K562 (cell line): ENCODE results near the gene AGR2. TPM values are rescaled to one million over a fixed set of nuclear protein-coding genes. Genes with fewer than 3 reads are reported as not detected.
A peak's percentile ranks its signal among the peaks of the same experiment; 100 is the strongest.

Experiments
- DMBX1 ChIP-seq: fragments of 250-450 bp; sonication (Bioruptor Pico); IDR thresholded peaks from 2 replicates; pipeline ENCODE4 v1.8.0; 2022; ENCODE audit warnings: inconsistent platforms, mild to moderate bottlenecking, moderate library complexity, borderline replicate concordance
- ELF4 ChIP-seq: fragments of 450-650 bp; formaldehyde crosslinking; IDR thresholded peaks from 2 replicates; pipeline ENCODE4 v1.4.0; 2022; ENCODE audit warnings: missing genetic modification characterization
- HEY1 ChIP-seq: fragments of 250-450 bp; sonication (Bioruptor Pico); IDR thresholded peaks from 2 replicates; pipeline ENCODE4 v1.5.0; 2020; ENCODE audit warnings: mild to moderate bottlenecking, moderate library complexity, borderline replicate concordance
- KLF6 ChIP-seq: fragments of 250-450 bp; sonication (Bioruptor Pico); IDR thresholded peaks from 2 replicates; pipeline ENCODE4 v1.4.0; 2020; ENCODE audit warnings: mild to moderate bottlenecking, moderate library complexity, borderline replicate concordance
- NFE2 ChIP-seq: IDR thresholded peaks from 2 replicates; pipeline ENCODE4 v1.6.1; 2014; ENCODE audit warnings: antibody characterized with exemption, low read depth
- NR4A1 ChIP-seq, 2 experiments: fragments of 250-450 bp in 1 of 2; fragments of 450-650 bp in 1 of 2; sonication (Bioruptor Pico) in 1 of 2; IDR thresholded peaks; 2 replicates each; pipeline versions ENCODE4 v1.4.0 to v1.6.1; 2016 to 2020; ENCODE audit warnings: mild to moderate bottlenecking in 2 of 2, missing compliant biosample characterization in 1 of 2, missing genetic modification characterization in 1 of 2, moderate library complexity in 1 of 2
- SMAD1 ChIP-seq: fragments of 150-350 bp; IDR thresholded peaks from 2 replicates; pipeline ENCODE4 v1.6.1; 2014; ENCODE audit warnings: low read length, low read depth; ENCODE audit not compliant: partially characterized antibody
- ZNF140 ChIP-seq: fragments of 250-450 bp; sonication (Bioruptor Pico); IDR thresholded peaks from 2 replicates; pipeline ENCODE4 v1.8.0; 2021; ENCODE audit warnings: moderate library complexity, mild to moderate bottlenecking, inconsistent platforms
- polyA plus RNA-seq, 8 experiments: library from polyadenylated mRNA; depleted of rRNA in 4 of 8; stranded (reverse) in 5 of 8; unstranded in 3 of 8; fragments of >200 nt; fragmentation: Nextera tagmentation in 2 of 8; fragmentation: Illumina TruSeq in 1 of 8; extraction: Ambion mirVana in 2 of 8; extraction: Trizol in 1 of 8; gene quantifications; 2 replicates each; pipeline versions ENCODE4 v1.2.1 to v1.2.3, GENCODE V29; 2011 to 2014; ENCODE audit warnings: inconsistent platforms in 1 of 8, missing spikeins in 1 of 8
- total RNA-seq, 7 experiments: library from RNA; depleted of rRNA in 6 of 7; stranded (reverse); fragments of >200 nt in 6 of 7; fragmentation: Illumina TruSeq in 2 of 7; extraction: Trizol in 2 of 7; gene quantifications; 2 replicates each; pipeline versions ENCODE4 v1.2.1 to v1.2.3, GENCODE V29; 2011 to 2021; ENCODE audit warnings: low replicate concordance in 1 of 7
- TF ChIP-seq, protein P1 (sequence below): fragments of 450-650 bp; IDR thresholded peaks from 2 replicates; pipeline ENCODE4 v1.6.1; 2017; ENCODE audit warnings: antibody characterized with exemption, mild to moderate bottlenecking
- TF ChIP-seq, protein P2 (sequence below): sonication (generic); formaldehyde crosslinking; IDR thresholded peaks from 2 replicates; pipeline ENCODE4 v1.9.0; 2022; ENCODE audit warnings: mild to moderate bottlenecking, missing genetic modification reagents
- TF ChIP-seq, protein P3 (sequence below): fragments of 250-450 bp; sonication (Bioruptor Pico); IDR thresholded peaks from 2 replicates; pipeline ENCODE4 v1.5.0; 2020; ENCODE audit warnings: mild to moderate bottlenecking, borderline replicate concordance
- TF ChIP-seq, protein P4 (sequence below), 2 experiments: fragments of 450-650 bp in 1 of 2; sonication (generic) in 1 of 2; formaldehyde crosslinking; conservative IDR thresholded peaks; 2 replicates each; pipeline versions ENCODE4 v1.4.0 to v1.8.1; 2020 to 2022; ENCODE audit warnings: mild to moderate bottlenecking in 1 of 2, missing genetic modification reagents in 1 of 2
- TF ChIP-seq, protein P5 (sequence below): fragments of 450-650 bp; IDR thresholded peaks from 2 replicates; pipeline ENCODE4 v1.6.1; 2018; ENCODE audit warnings: mild to moderate bottlenecking, low read depth; ENCODE audit not compliant: partially characterized antibody
- TF ChIP-seq, protein P6 (sequence below), 3 experiments: IDR thresholded peaks in 2 of 3; conservative IDR thresholded peaks in 1 of 3; 2 replicates each; pipeline ENCODE4 v1.5.1; 2011 to 2012; ENCODE audit warnings: low read length in 3 of 3, mild to moderate bottlenecking in 3 of 3, control low read depth in 2 of 3, improper control_type of control experiment in 1 of 3, inconsistent platforms in 1 of 3, low read depth in 1 of 3, mixed read lengths in 1 of 3, moderate library complexity in 1 of 3; ENCODE audit not compliant: insufficient read depth in 2 of 3

AGR2 gene
- total and polyA plus RNA-seq, 9 of the 15 experiments (the other 6 are each of a cell fraction or from before 2014, with no cell fraction given), result 0.66 TPM; not detected in 8

DNA sequence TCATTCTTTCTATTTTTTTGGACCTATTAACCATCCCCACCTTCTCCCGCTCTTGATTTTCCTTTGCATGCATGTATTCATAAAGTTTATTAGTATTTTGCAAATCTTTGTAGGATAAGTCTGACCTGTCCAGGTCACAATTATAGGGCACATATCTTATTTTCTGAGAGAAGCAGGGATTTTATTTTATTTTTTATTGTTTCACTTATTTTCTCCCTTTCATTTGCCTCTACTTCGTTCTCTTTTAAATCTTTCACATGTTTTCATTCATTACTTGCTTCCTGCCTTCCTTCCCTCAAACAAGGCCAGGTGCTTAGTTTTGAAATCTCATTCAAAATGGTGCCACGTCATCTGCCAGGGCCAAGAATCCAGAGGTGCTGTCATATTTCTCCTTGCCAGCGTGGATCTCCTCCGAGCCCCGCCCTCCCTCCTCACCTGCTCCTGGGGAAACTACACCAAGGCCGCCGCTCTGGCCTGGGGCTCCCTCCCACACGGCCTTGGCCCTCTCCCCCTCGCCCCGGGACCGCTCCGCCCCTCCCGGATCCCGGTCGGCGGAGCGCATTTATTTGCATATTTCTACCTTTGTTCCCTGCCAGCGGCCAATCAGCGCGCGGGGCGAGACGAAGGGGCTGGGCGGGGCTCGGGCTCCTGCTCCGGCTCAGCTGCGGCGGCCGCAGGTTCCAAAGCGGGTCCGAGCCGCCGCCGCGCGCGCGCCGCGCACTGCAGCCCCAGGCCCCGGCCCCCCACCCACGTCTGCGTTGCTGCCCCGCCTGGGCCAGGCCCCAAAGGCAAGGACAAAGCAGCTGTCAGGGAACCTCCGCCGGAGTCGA lies 51.5 kb downstream of the AGR2 start, which contains the start of gene TSPAN13 (continued):
- TF ChIP-seq DMBX1 (no peak), NR4A1 (CRISPR knock-in tag; IDR thresholded peaks at IDR 0.05) (no peak), NR4A1 (tag; IDR thresholded peaks at IDR 0.05) (no peak), KLF6 (CRISPR knock-in tag) (no peak), NFE2 (peak; percentile 44), SMAD1 (no peak), ELF4 (no peak), HEY1 (no peak), ZNF140 (no peak)
- TF ChIP-seq, protein P1, sequence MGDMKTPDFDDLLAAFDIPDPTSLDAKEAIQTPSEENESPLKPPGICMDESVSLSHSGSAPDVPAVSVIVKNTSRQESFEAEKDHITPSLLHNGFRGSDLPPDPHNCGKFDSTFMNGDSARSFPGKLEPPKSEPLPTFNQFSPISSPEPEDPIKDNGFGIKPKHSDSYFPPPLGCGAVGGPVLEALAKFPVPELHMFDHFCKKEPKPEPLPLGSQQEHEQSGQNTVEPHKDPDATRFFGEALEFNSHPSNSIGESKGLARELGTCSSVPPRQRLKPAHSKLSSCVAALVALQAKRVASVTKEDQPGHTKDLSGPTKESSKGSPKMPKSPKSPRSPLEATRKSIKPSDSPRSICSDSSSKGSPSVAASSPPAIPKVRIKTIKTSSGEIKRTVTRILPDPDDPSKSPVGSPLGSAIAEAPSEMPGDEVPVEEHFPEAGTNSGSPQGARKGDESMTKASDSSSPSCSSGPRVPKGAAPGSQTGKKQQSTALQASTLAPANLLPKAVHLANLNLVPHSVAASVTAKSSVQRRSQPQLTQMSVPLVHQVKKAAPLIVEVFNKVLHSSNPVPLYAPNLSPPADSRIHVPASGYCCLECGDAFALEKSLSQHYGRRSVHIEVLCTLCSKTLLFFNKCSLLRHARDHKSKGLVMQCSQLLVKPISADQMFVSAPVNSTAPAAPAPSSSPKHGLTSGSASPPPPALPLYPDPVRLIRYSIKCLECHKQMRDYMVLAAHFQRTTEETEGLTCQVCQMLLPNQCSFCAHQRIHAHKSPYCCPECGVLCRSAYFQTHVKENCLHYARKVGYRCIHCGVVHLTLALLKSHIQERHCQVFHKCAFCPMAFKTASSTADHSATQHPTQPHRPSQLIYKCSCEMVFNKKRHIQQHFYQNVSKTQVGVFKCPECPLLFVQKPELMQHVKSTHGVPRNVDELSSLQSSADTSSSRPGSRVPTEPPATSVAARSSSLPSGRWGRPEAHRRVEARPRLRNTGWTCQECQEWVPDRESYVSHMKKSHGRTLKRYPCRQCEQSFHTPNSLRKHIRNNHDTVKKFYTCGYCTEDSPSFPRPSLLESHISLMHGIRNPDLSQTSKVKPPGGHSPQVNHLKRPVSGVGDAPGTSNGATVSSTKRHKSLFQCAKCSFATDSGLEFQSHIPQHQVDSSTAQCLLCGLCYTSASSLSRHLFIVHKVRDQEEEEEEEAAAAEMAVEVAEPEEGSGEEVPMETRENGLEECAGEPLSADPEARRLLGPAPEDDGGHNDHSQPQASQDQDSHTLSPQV, result no peak
- TF ChIP-seq, protein P2, sequence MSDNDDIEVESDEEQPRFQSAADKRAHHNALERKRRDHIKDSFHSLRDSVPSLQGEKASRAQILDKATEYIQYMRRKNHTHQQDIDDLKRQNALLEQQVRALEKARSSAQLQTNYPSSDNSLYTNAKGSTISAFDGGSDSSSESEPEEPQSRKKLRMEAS, result no peak
- TF ChIP-seq, protein P3, sequence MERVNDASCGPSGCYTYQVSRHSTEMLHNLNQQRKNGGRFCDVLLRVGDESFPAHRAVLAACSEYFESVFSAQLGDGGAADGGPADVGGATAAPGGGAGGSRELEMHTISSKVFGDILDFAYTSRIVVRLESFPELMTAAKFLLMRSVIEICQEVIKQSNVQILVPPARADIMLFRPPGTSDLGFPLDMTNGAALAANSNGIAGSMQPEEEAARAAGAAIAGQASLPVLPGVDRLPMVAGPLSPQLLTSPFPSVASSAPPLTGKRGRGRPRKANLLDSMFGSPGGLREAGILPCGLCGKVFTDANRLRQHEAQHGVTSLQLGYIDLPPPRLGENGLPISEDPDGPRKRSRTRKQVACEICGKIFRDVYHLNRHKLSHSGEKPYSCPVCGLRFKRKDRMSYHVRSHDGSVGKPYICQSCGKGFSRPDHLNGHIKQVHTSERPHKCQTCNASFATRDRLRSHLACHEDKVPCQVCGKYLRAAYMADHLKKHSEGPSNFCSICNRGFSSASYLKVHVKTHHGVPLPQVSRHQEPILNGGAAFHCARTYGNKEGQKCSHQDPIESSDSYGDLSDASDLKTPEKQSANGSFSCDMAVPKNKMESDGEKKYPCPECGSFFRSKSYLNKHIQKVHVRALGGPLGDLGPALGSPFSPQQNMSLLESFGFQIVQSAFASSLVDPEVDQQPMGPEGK, result no peak
- TF ChIP-seq, protein P4, sequence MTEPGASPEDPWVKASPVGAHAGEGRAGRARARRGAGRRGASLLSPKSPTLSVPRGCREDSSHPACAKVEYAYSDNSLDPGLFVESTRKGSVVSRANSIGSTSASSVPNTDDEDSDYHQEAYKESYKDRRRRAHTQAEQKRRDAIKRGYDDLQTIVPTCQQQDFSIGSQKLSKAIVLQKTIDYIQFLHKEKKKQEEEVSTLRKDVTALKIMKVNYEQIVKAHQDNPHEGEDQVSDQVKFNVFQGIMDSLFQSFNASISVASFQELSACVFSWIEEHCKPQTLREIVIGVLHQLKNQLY (CRISPR knock-in tag; conservative IDR thresholded peaks at IDR 0.05), result no peak
- TF ChIP-seq, protein P5, sequence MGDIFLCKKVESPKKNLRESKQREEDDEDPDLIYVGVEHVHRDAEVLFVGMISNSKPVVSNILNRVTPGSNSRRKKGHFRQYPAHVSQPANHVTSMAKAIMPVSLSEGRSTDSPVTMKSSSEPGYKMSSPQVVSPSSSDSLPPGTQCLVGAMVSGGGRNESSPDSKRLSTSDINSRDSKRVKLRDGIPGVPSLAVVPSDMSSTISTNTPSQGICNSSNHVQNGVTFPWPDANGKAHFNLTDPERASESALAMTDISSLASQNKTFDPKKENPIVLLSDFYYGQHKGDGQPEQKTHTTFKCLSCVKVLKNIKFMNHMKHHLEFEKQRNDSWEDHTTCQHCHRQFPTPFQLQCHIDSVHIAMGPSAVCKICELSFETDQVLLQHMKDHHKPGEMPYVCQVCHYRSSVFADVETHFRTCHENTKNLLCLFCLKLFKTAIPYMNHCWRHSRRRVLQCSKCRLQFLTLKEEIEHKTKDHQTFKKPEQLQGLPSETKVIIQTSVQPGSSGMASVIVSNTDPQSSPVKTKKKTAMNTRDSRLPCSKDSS, result no peak
- TF ChIP-seq, protein P6, sequence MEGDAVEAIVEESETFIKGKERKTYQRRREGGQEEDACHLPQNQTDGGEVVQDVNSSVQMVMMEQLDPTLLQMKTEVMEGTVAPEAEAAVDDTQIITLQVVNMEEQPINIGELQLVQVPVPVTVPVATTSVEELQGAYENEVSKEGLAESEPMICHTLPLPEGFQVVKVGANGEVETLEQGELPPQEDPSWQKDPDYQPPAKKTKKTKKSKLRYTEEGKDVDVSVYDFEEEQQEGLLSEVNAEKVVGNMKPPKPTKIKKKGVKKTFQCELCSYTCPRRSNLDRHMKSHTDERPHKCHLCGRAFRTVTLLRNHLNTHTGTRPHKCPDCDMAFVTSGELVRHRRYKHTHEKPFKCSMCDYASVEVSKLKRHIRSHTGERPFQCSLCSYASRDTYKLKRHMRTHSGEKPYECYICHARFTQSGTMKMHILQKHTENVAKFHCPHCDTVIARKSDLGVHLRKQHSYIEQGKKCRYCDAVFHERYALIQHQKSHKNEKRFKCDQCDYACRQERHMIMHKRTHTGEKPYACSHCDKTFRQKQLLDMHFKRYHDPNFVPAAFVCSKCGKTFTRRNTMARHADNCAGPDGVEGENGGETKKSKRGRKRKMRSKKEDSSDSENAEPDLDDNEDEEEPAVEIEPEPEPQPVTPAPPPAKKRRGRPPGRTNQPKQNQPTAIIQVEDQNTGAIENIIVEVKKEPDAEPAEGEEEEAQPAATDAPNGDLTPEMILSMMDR (IDR thresholded peaks at IDR 0.05 in 2 of 3, conservative IDR thresholded peaks at IDR 0.05 in 1 of 3; ENCODE audit: insufficient read depth in 2 of 3, low read depth in 1 of 3, low read length in 3 of 3), result no peak
